ENCODE measurements around the gene ZNRF1.

The ZNRF1 gene

DNA sequence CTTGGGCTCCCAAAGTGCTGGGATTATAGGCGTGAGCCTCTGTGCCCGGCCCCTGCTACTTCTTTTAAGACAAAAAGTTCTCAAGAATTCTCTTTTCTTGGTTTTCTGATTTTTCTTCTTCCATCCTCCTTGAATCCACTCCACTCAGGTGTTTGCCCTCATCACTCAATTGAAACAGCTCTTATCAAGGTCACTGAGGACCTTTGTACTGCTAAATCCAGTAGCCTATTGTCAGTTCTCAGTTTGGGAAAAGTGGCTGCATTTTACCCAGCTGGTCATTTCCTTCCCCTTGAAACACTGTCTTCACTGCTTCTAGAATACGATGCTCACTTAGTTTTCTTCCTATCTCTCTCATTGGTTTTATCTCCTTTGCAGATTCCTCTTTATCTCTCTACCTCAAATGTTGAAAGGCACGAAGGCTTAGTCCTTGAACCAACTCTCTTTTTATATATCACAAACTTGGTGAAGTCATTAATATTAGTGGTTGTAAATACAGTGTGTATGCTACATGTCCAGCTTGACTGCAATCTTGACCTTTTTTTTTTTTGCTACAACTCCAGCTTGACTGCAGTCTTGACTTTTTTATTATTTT is 29.8 kb downstream of the ZNRF1 start:
- DNase-seq: no peak

GRCh38 chr16:75029854-75030253 is 31.0 kb downstream of the ZNRF1 start:
- DNase-seq: no peak

DNA sequence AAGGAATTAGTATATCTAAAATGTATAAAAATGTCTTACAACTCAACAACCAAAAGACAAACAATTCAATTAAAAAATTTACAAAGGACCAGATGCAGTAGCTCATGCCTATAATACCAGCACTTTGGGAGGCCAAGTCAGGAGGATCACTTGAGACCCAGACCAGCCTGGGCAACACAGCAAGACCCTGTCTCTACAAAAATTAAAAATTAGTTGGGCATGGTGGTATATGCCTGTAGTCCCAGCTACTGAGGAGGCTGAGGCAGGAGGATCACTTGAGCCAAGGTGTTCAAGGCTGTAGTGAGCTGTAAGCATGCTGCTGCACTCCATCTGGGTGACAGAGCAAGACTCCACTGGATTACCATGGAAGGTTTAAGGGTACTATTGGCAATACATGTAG is 33.8 kb downstream of the ZNRF1 start:
- no peak for DNase-seq

DNA sequence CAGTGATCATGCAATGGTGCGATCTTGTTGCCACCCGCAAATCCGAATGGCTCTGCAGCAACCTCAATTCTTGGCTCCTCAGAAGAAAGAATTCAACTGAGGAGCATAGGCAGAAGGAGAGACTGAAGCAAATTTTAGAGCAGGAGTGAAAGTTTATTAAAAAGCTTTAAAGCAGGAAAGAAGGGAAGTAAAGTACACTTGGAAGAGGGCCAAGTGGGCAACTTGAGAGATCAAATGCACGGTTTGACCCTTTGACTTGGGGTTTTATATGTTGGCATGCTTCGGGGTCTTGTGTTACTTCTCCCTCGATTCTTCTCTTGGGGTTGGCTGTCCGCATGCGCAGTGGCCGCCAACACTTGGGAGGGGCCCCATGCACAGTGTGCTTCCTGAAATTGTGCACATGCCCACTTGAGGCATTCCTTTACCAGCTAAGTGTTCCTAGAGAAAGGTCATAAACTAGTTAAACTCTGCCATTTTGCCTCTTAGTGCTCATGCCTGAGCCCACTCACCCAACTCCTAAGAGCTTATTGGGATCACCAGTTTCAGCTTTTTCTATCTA is 36.7 kb downstream of the ZNRF1 start:
- no peak for DNase-seq

- no peak for DNase-seq
These were observed 39.4 kb downstream of the ZNRF1 start for GRCh38 chr16:75038036-75038858.

DNA sequence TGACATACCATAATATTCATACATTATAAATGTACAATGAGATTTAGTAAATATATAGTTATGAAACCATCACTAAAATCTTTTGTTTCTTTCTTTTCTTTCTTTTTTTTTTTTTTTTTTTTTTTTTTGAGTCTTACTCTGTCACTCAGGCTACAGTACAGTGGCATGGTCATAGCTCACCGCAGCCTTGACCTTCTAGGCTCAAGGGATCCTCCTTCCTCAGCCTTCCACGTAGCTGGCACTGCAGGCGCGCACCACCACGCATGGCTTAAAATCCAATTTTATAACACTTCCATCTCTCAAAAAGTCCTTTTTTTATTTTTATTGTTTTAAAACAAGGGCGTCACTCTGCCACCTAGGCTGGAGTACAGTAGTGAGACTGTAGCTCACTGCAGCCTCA is 41.1 kb downstream of the ZNRF1 start:
- DNase-seq: no peak

GRCh38 chr16:75042426-75043174 is 43.8 kb downstream of the ZNRF1 start:
- DNase-seq: no peak

GRCh38 chr16:75043175-75043895 is 44.5 kb downstream of the ZNRF1 start:
- DNase-seq: no peak

DNA sequence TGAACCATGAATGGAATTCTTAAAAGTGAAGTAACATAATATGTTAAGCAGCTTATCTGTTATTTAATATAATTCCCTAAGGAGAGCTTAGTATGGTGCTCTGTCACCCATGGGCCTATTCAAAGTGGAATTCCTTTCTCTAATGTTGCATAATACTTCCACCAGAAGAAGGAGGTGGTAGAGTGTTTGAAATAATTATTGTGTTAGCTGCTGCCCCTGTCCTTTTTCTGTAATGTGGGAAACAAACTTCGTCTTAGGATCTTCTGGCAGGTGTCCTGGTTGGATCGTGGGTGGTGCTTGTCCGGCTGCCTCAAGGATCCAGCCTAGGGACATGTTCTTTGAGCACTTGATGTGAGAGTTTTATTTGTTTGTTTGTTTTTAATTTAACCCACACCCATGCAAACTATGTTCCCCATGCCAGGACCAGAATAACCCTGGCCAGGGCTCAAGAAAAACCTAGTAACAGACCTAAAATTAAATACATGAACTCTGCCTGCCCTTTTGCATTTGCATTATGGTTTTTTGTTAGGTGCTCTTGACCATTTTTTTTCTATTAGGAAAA is 46.1 kb downstream of the ZNRF1 start:
- no peak for DNase-seq

- DNase-seq: no peak
These were observed 46.6 kb downstream of the ZNRF1 start for GRCh38 chr16:75045424-75045823.

- no peak for DNase-seq
These were observed 49.2 kb downstream of the ZNRF1 start for GRCh38 chr16:75048054-75048453.

DNA sequence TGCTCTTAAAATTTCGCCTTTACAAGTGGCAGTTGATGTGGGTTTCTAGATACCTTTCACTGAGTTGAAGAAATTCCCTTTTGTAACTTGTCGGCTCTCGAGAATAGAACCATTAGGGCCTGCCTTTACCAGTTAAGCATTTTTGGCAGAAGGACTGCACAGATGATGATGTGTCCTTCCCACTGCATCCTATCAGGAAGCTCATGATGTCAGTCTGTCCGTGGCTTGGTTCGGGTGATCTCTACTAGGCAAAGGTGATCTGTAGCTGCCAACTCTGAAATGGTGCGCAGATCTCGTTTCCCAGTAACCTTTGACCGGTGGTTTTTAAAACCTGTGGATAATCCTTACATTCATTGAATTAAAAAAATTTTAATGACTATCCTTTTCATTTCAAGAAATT is 49.7 kb downstream of the ZNRF1 start:
- DNase-seq: no peak

DNA sequence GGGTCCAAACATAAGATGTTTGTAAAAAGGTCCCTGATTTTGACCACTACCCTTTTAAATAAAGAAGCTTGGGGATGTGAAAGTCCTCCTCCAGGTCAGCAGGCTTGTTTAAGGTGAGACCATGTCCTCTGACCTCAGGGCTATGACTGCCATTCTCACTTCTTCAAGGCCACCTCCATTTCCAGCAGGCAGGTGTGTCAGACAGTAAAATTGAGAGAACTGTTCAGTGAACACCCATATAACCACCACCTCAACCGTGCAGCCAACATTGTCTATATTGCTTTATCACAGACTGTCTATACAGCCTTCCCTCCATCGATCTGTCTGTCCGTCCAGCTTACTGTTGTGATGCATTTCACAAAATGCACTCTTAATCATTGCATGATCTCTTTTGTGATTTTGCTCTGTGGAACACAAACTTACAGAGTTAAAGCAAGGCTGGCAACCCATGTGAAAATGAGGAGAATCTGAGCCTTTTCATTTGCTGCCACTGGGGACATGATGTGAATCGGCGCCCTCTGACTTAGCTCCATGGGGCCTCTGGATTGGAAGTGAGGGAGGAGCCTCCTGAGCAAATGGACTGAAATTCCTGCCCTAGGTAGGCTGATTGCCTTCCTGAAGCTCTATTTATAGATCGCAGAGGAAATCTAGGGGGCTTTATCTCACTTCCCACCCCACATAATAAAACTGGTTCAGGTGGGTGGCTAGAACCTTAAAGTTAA is 53.8 kb downstream of the ZNRF1 start:
- no peak for DNase-seq

- DNase-seq: no peak
These were observed 55.1 kb downstream of the ZNRF1 start for GRCh38 chr16:75053791-75054555.

DNA sequence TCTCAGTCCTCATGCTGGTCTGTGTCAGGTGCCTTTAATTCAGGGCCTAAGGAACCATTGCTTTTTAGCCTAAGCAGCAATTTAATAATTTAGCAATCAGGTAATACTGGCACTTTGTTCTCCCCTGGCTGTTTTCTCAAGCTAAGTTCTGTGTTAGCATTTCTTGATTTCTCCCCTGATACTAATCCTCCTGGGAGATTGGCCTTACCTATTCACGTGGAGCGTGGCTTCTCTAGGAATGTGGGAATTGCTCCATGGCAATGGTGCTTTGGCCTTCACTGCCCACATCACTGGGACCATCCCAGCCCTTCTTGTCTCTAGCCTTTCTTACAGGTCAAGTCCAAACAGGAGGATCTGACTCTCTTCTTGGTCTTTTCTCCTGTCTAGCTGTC is 55.7 kb downstream of the ZNRF1 start:
- no peak for DNase-seq

GRCh38 chr16:75058806-75059205 is 60.0 kb downstream of the ZNRF1 start:
- no peak for DNase-seq

- DNase-seq: no peak
These were observed 60.6 kb downstream of the ZNRF1 start for GRCh38 chr16:75059411-75059810.

DNA sequence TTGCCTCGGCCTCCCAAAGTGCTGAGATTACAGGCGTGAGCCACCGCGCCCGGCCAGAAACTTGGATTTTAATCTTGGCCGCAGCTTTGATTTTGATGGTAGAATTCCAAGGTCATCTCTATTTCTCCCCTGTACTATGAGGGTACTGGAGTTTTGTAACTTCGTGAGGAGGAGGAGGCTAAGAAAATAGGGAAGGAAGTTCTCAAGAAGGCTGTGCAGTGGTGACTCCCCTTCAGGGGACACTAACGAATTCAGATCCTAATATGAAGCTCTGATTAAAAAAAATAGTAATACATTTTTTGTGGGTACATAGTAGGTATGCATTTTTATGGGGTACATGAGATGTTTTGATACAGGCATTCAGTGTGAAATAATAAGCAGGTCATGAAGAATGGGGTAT is 61.9 kb downstream of the ZNRF1 start:
- DNase-seq: no peak

- no peak for DNase-seq
These were observed 62.8 kb downstream of the ZNRF1 start for GRCh38 chr16:75061669-75062068.

DNA sequence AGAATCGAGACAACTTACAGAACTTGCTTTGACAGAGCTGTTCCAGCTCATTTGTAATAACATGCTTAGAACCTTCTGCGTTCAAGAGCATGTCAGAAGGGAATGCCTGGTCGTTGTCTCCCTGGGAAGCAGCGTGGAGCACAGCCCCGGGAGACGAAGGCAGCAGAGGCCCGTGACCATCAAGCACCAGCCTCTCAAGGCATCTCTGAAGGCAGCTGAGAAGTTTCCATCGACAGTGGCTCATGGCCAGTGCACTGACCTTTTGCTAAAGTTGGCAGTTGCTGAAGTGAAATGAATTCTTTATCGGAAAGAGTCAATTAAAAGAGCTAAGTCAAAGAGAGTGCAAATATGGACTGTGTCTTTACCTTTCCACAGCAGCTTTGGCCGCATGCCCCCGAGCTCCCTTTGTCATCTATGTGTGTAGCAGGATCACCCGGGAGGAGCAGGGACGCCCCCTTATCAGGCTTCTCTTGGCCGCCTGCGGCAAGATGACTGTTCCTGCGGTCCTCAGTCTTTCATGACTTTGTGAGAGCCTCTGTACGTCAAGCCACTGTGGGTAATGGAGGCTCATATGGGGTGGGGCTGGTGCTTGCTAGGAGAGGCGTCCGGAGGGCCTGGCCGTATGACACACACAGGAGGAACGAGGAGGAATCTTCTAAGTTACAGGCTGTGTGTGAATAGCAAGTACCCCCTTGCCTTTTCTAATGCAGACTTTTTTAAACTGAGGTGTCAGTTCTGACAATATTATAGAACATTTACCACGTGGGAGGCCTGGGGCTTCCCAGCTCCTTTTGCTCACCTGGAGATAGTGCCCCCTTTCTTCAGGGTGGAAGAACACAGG is 63.5 kb downstream of the ZNRF1 start:
- no peak for DNase-seq

All from activated gamma-delta T cell treated with Interleukin-2 at 50 U/mL for 16 hours (primary cell).